ENCODE measurements around the gene EMSY.
"Not testable (repeated sequence)": the region's sequence is repeated elsewhere in the genome, so short reads cannot be mapped to it uniquely, and the experiment has no call there.

The EMSY gene, protein sequence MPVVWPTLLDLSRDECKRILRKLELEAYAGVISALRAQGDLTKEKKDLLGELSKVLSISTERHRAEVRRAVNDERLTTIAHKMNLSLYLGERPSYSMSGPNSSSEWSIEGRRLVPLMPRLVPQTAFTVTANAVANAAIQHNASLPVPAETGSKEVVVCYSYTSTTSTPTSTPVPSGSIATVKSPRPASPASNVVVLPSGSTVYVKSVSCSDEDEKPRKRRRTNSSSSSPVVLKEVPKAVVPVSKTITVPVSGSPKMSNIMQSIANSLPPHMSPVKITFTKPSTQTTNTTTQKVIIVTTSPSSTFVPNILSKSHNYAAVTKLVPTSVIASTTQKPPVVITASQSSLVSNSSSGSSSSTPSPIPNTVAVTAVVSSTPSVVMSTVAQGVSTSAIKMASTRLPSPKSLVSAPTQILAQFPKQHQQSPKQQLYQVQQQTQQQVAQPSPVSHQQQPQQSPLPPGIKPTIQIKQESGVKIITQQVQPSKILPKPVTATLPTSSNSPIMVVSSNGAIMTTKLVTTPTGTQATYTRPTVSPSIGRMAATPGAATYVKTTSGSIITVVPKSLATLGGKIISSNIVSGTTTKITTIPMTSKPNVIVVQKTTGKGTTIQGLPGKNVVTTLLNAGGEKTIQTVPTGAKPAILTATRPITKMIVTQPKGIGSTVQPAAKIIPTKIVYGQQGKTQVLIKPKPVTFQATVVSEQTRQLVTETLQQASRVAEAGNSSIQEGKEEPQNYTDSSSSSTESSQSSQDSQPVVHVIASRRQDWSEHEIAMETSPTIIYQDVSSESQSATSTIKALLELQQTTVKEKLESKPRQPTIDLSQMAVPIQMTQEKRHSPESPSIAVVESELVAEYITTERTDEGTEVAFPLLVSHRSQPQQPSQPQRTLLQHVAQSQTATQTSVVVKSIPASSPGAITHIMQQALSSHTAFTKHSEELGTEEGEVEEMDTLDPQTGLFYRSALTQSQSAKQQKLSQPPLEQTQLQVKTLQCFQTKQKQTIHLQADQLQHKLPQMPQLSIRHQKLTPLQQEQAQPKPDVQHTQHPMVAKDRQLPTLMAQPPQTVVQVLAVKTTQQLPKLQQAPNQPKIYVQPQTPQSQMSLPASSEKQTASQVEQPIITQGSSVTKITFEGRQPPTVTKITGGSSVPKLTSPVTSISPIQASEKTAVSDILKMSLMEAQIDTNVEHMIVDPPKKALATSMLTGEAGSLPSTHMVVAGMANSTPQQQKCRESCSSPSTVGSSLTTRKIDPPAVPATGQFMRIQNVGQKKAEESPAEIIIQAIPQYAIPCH (N-terminal part only)

GRCh38 chr11:76444384-76445120 is at the start of gene EMSY:
Gene EMSY (plus strand): TSS chr11:76445018. CDS start chr11:76446939, 1,921 bp downstream.
- no peak within 1 kb of the TSS for H3K4me3 ChIP-seq (IDR thresholded peaks at IDR 0.05; ENCODE audit: insufficient read depth, low read depth, low read length)
- peak within 1 kb of the TSS; percentile 68 for H3K4me2 ChIP-seq
- no peaks in the 10 kb centered on the region for H3K36me3 ChIP-seq (ENCODE audit: insufficient read depth)
- H4K20me1 ChIP-seq (ENCODE audit: insufficient read depth) = no peaks in the 10 kb centered on the region
- no peaks in the 10 kb centered on the region for H3K27me3 ChIP-seq (ENCODE audit: insufficient read depth, low read depth)
- peak within 1 kb of the TSS; percentile 83 for H3K27ac ChIP-seq
- peak within 1 kb of the TSS; percentile 82 for H2AFZ ChIP-seq (ENCODE audit: low read depth)
- peaks cover 18% of the 10 kb centered on the region for H3K4me1 ChIP-seq (ENCODE audit: low read depth, poor library complexity, severe bottlenecking)
- H3K79me2 ChIP-seq (ENCODE audit: insufficient read depth, low read depth) = peaks cover 24% of the 10 kb centered on the region
- no peak for TF ChIP-seq CTCF (conservative IDR thresholded peaks at IDR 0.05; ENCODE audit: low read depth, low read length)
- H3K9ac ChIP-seq = peak within 1 kb of the TSS; percentile 96

- H3K27me3 ChIP-seq (ENCODE audit: insufficient read depth, low read depth) = no peaks in the 10 kb centered on the region
- no peak overlapping the region for H2AFZ ChIP-seq (ENCODE audit: low read depth)
- no peak for TF ChIP-seq CTCF (conservative IDR thresholded peaks at IDR 0.05; ENCODE audit: low read depth, low read length)
- no peaks in the 10 kb centered on the region for H4K20me1 ChIP-seq (ENCODE audit: insufficient read depth)
- H3K36me3 ChIP-seq (ENCODE audit: insufficient read depth) = no peaks in the 10 kb centered on the region
- H3K4me1 ChIP-seq (ENCODE audit: low read depth, poor library complexity, severe bottlenecking) = peaks cover 11% of the 10 kb centered on the region
- H3K9ac ChIP-seq = no peak overlapping the region
- H3K27ac ChIP-seq = no peak overlapping the region
- no peak overlapping the region for H3K4me2 ChIP-seq
- no peak overlapping the region for H3K4me3 ChIP-seq (IDR thresholded peaks at IDR 0.05; ENCODE audit: insufficient read depth, low read depth, low read length)
- H3K79me2 ChIP-seq (ENCODE audit: insufficient read depth, low read depth) = no peaks in the 10 kb centered on the region
These were observed 49.5 kb upstream of the EMSY start for GRCh38 chr11:76395296-76395695.

DNA sequence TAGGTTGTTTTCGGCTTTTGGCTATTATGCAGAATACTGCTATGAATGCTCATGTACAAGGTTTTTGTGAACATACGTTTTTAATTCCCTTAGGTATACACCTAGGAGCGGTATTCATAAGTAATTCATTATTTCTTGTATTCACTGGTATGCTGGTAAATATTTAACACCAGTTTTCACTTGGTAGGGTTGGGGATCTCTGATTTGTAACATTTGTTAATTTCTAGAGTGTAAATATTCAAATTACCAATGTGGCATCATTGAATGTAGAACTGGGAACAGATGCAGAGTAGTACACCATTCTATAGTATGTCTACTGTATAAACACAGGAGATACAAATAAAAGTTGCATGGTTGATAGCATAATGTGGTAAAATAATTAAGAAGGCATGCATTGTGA is 47.4 kb upstream of the EMSY start:
- Histone ChIP-seq H3K4me1 (ENCODE audit: low read depth, poor library complexity, severe bottlenecking) (peaks cover 9% of the 10 kb centered on the region), H3K27me3 (ENCODE audit: insufficient read depth, low read depth) (no peaks in the 10 kb centered on the region), H3K4me3 (IDR thresholded peaks at IDR 0.05; ENCODE audit: insufficient read depth, low read depth, low read length) (no peak overlapping the region), H3K9ac (no peak overlapping the region), H3K27ac (no peak overlapping the region), H4K20me1 (ENCODE audit: insufficient read depth) (no peaks in the 10 kb centered on the region), H3K79me2 (ENCODE audit: insufficient read depth, low read depth) (no peaks in the 10 kb centered on the region), H3K36me3 (ENCODE audit: insufficient read depth) (no peaks in the 10 kb centered on the region), H3K4me2 (no peak overlapping the region), H2AFZ (ENCODE audit: low read depth) (no peak overlapping the region)
- no peak for TF ChIP-seq CTCF (conservative IDR thresholded peaks at IDR 0.05; ENCODE audit: low read depth, low read length)

DNA sequence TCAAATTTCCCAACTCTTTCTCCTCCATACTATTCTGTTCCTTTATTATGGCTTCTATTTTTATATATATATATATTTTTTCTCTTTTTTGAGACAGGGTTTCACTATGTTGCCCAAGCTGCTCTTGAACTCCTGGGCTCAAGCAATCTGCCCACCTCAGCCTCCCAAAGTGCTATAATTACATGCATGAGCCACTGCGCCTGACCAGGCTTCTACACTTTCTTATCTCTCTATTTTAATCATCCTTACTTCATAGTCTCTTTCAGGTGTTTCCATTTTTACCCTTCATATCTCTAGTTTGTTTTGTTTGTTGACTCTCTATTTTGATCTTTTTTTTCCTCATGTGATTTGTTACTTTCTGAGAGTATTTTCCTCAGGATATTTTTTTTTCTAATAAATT is 43.9 kb upstream of the EMSY start:
- H4K20me1 ChIP-seq (ENCODE audit: insufficient read depth) = no peaks in the 10 kb centered on the region
- H3K27me3 ChIP-seq (ENCODE audit: insufficient read depth, low read depth) = no peaks in the 10 kb centered on the region
- H3K4me1 ChIP-seq (ENCODE audit: low read depth, poor library complexity, severe bottlenecking) = peaks cover under 1% of the 10 kb centered on the region
- no peaks in the 10 kb centered on the region for H3K36me3 ChIP-seq (ENCODE audit: insufficient read depth)
- no peak overlapping the region for H2AFZ ChIP-seq (ENCODE audit: low read depth)
- H3K9ac ChIP-seq = no peak overlapping the region
- no peak for TF ChIP-seq CTCF (conservative IDR thresholded peaks at IDR 0.05; ENCODE audit: low read depth, low read length)
- no peak overlapping the region for H3K4me2 ChIP-seq
- no peak overlapping the region for H3K27ac ChIP-seq
- H3K79me2 ChIP-seq (ENCODE audit: insufficient read depth, low read depth) = no peaks in the 10 kb centered on the region
- H3K4me3 ChIP-seq (IDR thresholded peaks at IDR 0.05; ENCODE audit: insufficient read depth, low read depth, low read length) = no peak overlapping the region

DNA sequence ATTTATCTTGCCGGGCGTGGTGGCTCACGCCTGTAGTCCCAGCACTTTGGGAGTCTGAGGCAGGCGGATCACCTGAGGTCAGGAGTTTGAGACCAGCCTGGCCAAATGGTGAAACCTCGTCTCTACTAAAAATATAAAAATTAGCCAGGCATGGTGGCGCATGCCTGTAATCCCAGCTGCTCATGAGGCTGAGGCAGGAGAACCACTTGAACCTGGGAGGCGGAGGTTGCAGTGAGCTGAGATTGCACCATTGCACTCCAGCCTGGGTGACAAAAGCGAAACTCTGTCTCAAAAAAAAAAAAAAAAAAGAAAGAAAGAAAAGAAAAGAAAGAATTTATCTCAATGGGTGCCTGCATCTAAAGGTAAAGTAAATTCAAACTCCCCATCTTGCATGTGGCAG is 43.3 kb upstream of the EMSY start:
- not testable (repeated sequence) for H3K27ac ChIP-seq; H3K79me2 ChIP-seq (ENCODE audit: insufficient read depth, low read depth); H3K4me2 ChIP-seq; H3K36me3 ChIP-seq (ENCODE audit: insufficient read depth); H3K4me1 ChIP-seq (ENCODE audit: low read depth, poor library complexity, severe bottlenecking); H3K27me3 ChIP-seq (ENCODE audit: insufficient read depth, low read depth); H2AFZ ChIP-seq (ENCODE audit: low read depth); H3K9ac ChIP-seq; H3K4me3 ChIP-seq (IDR thresholded peaks at IDR 0.05; ENCODE audit: insufficient read depth, low read depth, low read length); H4K20me1 ChIP-seq (ENCODE audit: insufficient read depth)

Data from KMS-11 (cell line).